Measurements from ENCODE around the gene SULT1E1. TPM values are rescaled to one million over a fixed set of nuclear protein-coding genes. Genes with fewer than 3 reads are reported as not detected.

Gene SULT1E1
- total RNA-seq, 1 experiment from 2014 or later = not detected

DNA sequence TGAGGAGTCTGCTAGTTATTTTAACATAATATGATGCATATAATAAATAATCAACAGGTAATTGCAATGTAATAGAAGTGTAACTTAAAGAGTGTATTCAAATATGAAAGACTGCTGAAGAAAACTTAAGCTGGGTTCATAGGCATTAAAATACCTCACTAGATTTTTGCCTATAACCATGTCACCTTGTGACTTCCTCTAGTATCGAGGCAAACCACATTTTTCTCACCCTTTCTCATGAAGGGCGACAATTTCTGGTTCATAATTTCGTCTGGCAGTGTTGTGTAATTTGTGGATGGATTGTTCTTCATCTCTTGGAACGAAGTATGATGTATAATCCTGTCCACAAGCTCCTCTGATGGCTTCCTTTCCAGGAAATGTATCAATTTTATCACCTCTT is 16.0 kb downstream of the SULT1E1 start:
- POLR2A ChIA-PET = no interaction called here
- TF ChIP-seq TEAD4 (CRISPR knock-in tag; IDR thresholded peaks at IDR 0.05) = no peak
- TF ChIP-seq, protein P1, sequence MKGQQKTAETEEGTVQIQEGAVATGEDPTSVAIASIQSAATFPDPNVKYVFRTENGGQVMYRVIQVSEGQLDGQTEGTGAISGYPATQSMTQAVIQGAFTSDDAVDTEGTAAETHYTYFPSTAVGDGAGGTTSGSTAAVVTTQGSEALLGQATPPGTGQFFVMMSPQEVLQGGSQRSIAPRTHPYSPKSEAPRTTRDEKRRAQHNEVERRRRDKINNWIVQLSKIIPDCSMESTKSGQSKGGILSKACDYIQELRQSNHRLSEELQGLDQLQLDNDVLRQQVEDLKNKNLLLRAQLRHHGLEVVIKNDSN (CRISPR knock-in tag; IDR thresholded peaks at IDR 0.05) = no peak
- TF ChIP-seq MXD4 (CRISPR knock-in tag; IDR thresholded peaks at IDR 0.05; ENCODE audit: borderline replicate concordance) = no peak
- no peak for TF ChIP-seq ZNF416 (CRISPR knock-in tag; IDR thresholded peaks at IDR 0.05)
- TF ChIP-seq RELA (CRISPR knock-in tag; IDR thresholded peaks at IDR 0.05; ENCODE audit: borderline replicate concordance) = no peak
- TF ChIP-seq, protein P2, sequence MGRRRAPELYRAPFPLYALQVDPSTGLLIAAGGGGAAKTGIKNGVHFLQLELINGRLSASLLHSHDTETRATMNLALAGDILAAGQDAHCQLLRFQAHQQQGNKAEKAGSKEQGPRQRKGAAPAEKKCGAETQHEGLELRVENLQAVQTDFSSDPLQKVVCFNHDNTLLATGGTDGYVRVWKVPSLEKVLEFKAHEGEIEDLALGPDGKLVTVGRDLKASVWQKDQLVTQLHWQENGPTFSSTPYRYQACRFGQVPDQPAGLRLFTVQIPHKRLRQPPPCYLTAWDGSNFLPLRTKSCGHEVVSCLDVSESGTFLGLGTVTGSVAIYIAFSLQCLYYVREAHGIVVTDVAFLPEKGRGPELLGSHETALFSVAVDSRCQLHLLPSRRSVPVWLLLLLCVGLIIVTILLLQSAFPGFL (CRISPR knock-in tag; IDR thresholded peaks at IDR 0.05; ENCODE audit: borderline replicate concordance) = no peak
- TF ChIP-seq RORB (CRISPR knock-in tag; IDR thresholded peaks at IDR 0.05) = no peak
- no peak for TF ChIP-seq TCF7 (CRISPR knock-in tag; IDR thresholded peaks at IDR 0.05; ENCODE audit: low read depth)
- no peak for TF ChIP-seq MYBL2 (CRISPR knock-in tag; IDR thresholded peaks at IDR 0.05)
- TF ChIP-seq, protein P3, sequence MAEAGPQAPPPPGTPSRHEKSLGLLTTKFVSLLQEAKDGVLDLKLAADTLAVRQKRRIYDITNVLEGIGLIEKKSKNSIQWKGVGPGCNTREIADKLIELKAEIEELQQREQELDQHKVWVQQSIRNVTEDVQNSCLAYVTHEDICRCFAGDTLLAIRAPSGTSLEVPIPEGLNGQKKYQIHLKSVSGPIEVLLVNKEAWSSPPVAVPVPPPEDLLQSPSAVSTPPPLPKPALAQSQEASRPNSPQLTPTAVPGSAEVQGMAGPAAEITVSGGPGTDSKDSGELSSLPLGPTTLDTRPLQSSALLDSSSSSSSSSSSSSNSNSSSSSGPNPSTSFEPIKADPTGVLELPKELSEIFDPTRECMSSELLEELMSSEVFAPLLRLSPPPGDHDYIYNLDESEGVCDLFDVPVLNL (CRISPR knock-in tag; IDR thresholded peaks at IDR 0.05; ENCODE audit: borderline replicate concordance, low read depth) = no peak
- no peak for TF ChIP-seq NR2C2 (CRISPR knock-in tag; IDR thresholded peaks at IDR 0.05)
- TF ChIP-seq ZNF263 (CRISPR knock-in tag; IDR thresholded peaks at IDR 0.05; ENCODE audit: low read depth) = no peak
- TF ChIP-seq, protein P4, sequence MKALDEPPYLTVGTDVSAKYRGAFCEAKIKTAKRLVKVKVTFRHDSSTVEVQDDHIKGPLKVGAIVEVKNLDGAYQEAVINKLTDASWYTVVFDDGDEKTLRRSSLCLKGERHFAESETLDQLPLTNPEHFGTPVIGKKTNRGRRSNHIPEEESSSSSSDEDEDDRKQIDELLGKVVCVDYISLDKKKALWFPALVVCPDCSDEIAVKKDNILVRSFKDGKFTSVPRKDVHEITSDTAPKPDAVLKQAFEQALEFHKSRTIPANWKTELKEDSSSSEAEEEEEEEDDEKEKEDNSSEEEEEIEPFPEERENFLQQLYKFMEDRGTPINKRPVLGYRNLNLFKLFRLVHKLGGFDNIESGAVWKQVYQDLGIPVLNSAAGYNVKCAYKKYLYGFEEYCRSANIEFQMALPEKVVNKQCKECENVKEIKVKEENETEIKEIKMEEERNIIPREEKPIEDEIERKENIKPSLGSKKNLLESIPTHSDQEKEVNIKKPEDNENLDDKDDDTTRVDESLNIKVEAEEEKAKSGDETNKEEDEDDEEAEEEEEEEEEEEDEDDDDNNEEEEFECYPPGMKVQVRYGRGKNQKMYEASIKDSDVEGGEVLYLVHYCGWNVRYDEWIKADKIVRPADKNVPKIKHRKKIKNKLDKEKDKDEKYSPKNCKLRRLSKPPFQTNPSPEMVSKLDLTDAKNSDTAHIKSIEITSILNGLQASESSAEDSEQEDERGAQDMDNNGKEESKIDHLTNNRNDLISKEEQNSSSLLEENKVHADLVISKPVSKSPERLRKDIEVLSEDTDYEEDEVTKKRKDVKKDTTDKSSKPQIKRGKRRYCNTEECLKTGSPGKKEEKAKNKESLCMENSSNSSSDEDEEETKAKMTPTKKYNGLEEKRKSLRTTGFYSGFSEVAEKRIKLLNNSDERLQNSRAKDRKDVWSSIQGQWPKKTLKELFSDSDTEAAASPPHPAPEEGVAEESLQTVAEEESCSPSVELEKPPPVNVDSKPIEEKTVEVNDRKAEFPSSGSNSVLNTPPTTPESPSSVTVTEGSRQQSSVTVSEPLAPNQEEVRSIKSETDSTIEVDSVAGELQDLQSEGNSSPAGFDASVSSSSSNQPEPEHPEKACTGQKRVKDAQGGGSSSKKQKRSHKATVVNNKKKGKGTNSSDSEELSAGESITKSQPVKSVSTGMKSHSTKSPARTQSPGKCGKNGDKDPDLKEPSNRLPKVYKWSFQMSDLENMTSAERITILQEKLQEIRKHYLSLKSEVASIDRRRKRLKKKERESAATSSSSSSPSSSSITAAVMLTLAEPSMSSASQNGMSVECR (CRISPR knock-in tag; IDR thresholded peaks at IDR 0.05; ENCODE audit: borderline replicate concordance) = no peak
- TF ChIP-seq, protein P5, sequence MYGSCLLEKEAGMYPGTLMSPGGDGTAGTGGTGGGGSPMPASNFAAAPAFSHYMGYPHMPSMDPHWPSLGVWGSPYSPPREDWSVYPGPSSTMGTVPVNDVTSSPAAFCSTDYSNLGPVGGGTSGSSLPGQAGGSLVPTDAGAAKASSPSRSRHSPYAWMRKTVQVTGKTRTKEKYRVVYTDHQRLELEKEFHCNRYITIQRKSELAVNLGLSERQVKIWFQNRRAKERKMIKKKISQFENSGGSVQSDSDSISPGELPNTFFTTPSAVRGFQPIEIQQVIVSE (CRISPR knock-in tag; IDR thresholded peaks at IDR 0.05; ENCODE audit: borderline replicate concordance) = no peak
- TF ChIP-seq, protein P6, sequence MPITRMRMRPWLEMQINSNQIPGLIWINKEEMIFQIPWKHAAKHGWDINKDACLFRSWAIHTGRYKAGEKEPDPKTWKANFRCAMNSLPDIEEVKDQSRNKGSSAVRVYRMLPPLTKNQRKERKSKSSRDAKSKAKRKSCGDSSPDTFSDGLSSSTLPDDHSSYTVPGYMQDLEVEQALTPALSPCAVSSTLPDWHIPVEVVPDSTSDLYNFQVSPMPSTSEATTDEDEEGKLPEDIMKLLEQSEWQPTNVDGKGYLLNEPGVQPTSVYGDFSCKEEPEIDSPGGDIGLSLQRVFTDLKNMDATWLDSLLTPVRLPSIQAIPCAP (CRISPR knock-in tag; IDR thresholded peaks at IDR 0.05) = no peak
- TF ChIP-seq CBFB (CRISPR knock-in tag; IDR thresholded peaks at IDR 0.05; ENCODE audit: low read depth) = no peak
- CTCF ChIA-PET = no interaction called here
- Mint-ChIP-seq H3K4me1 (no peaks in the 10 kb centered on the region), H3K4me3 (no peak overlapping the region), H3K36me3 (no peaks in the 10 kb centered on the region), H3K27ac (no peak overlapping the region), H3K27me3 (ENCODE audit: low read depth) (no peaks in the 10 kb centered on the region), H3K9me3 (no peaks in the 10 kb centered on the region)
- ATAC-seq = no peak
- DNase-seq (ENCODE audit: low spot score) = no peak

DNA sequence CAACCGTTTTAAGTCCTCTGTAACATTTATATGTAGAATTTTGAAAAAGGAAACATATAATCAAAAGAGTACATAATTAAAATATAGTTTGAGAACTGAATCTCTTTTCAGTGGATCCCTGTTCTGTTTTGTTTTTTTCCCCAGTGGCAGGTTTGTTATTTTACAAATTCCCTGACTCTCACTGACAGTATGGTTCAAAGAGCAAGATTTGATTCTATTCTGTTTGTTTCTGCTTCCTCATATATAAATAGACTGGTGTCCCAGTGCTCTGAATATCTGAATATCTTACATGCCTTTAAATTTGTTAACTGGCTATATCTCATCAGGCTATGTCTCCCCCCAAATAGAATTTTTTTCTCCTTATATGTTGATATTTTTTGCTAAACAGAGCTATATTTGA is 16.6 kb downstream of the SULT1E1 start:
- DNase-seq (ENCODE audit: low spot score) (no peak), ATAC-seq (no peak)
- Mint-ChIP-seq H3K9me3 (no peaks in the 10 kb centered on the region), H3K36me3 (no peaks in the 10 kb centered on the region), H3K4me1 (no peaks in the 10 kb centered on the region), H3K27ac (no peak overlapping the region), H3K27me3 (ENCODE audit: low read depth) (no peaks in the 10 kb centered on the region), H3K4me3 (no peak overlapping the region)
- ChIA-PET CTCF (no interaction called here), POLR2A (interaction anchor here (0.7 to 0.9 kb wide), 2 partner anchors 9 to 31 kb away, joined by 3 read pairs; no protein-coding TSS in a partner anchor)
- TF ChIP-seq ETV6 (CRISPR knock-in tag; IDR thresholded peaks at IDR 0.05) (no peak), MXD4 (CRISPR knock-in tag; IDR thresholded peaks at IDR 0.05; ENCODE audit: borderline replicate concordance) (no peak), NFATC4 (CRISPR knock-in tag; IDR thresholded peaks at IDR 0.05) (no peak), CREM (CRISPR knock-in tag; IDR thresholded peaks at IDR 0.05) (no peak)
- TF ChIP-seq, protein P7, sequence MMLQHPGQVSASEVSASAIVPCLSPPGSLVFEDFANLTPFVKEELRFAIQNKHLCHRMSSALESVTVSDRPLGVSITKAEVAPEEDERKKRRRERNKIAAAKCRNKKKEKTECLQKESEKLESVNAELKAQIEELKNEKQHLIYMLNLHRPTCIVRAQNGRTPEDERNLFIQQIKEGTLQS (CRISPR knock-in tag; conservative IDR thresholded peaks at IDR 0.05) = no peak
- TF ChIP-seq, protein P8, sequence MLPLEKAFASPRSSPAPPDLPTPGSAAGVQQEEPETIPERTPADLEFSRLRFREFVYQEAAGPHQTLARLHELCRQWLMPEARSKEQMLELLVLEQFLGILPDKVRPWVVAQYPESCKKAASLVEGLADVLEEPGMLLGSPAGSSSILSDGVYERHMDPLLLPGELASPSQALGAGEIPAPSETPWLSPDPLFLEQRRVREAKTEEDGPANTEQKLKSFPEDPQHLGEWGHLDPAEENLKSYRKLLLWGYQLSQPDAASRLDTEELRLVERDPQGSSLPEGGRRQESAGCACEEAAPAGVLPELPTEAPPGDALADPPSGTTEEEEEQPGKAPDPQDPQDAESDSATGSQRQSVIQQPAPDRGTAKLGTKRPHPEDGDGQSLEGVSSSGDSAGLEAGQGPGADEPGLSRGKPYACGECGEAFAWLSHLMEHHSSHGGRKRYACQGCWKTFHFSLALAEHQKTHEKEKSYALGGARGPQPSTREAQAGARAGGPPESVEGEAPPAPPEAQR (CRISPR knock-in tag; IDR thresholded peaks at IDR 0.05) = no peak
- TF ChIP-seq, protein P2 (CRISPR knock-in tag; IDR thresholded peaks at IDR 0.05; ENCODE audit: borderline replicate concordance) = no peak
